GM18526 (cell line): ENCODE results near the gene SP140.

Experiments used
- POLR2A ChIP-seq: IDR thresholded peaks from 3 replicates; pipeline ENCODE4 v1.6.1; 2011; ENCODE audit not compliant: insufficient read length; ENCODE audit errors: extremely low read depth

SP140 gene

GRCh38 chr2:230225486-230225885 is at the start of gene SP140:
TSS of gene SP140 (plus strand) at chr2:230225736. CDS start at chr2:230225845, 109 bp downstream.
- TF ChIP-seq POLR2A: peak; percentile 74

GRCh38 chr2:230176996-230177395 is 48.5 kb upstream of the SP140 start:
- no peak for TF ChIP-seq POLR2A

DNA sequence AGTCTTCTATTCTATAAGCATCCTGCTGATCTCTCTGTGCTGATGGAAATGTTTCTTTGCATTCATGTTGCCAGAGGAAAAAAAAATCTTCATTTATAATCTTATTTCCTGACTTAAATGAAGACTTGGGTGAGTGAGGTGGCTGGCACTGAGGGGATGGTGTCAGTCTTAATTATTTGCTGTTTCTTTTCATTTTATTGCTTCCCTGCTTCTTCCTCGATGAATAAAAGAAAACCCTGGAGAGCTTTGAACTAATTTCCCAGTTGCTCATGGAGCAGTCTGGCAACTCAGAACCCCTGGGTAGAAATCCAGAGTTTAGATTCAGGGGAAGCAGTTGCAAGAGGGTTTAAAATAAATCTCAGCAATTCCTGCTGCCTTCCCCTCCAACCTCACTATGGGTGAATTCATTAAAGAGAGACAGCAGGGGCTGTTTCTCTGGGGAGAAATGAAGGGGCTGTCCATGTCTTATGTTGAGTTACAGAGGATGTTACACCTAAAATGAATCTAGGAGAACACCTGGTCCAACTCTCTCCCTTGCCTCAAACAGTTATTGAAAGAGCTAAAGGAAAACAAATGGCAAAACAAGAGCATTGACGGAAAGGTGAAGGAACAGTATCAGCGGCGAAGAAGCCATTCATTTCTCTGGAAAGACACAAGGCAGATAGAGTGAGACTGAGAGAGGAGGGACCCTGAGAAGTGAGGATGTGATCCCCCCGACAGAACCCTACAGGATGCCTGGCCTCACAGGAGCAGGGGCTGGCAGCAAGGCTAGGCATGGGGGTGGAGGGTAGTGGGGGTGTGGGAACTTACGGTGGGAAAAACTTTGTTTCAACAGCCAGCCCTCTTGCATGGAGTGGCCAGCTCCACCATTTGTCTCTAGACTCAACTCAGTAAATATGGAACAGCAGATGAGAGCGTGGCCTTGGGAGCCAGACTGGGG is 46.7 kb upstream of the SP140 start:
- TF ChIP-seq POLR2A: no peak

DNA sequence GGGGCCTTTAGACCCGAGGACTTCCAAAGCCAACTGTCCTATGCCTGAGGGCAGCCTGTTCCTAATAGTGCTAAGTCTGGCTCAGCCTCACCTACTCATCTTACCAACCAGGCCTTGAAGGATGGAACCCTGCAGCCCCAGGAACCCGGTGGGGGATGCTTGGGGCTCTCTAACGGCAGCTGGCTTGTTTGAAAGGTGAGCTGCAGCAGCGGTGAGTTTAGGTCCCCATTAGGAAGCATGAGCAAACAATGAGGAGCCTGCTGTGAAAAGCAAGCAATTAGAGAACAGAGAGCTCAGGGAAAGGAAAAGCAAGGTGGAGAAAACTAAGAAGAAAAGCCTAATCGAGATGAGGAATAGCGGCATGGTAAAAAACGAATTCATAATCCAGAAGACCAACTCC is 45.6 kb upstream of the SP140 start:
- TF ChIP-seq POLR2A: no peak

- no peak for TF ChIP-seq POLR2A
Observed at GRCh38 chr2:230181195-230181594, 44.3 kb upstream of the SP140 start.

- TF ChIP-seq POLR2A: no peak
Observed at GRCh38 chr2:230184727-230185578, 40.6 kb upstream of the SP140 start.

DNA sequence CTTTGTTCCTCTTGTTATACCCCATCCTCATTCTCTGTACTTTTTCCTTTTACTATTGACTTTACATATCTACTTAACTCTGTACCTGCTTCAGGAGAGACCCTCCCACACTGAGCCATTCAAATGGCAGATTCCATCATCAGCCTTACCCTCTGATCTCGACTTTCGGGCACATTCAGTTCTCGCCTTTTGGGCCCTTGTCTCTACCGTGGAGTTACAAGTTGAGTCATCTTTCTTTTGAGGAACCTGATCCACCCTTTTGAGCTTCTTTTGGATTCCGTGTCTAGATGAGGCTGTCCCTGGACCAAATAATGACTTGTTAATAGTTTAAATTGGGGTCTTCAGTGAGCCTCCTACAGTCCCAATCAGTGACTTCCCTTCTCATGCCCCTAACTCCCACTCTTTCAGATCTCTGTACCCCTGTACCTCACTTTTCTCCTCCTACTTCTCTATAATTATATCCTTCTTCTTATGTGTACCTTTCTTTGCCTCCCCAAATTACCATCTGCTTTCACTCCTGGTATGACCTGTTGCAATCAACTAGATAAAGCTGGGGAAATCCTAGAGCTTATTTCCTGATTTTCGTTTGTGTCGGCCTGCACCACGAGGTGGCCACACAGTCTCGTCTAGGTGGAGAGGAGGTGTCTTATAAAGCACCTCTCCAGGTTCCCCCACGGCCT is 23.0 kb upstream of the SP140 start:
- no peak for TF ChIP-seq POLR2A

GRCh38 chr2:230203110-230203676 is 22.3 kb upstream of the SP140 start:
- no peak for TF ChIP-seq POLR2A

GRCh38 chr2:230205034-230205433 is 20.5 kb upstream of the SP140 start:
- no peak for TF ChIP-seq POLR2A

GRCh38 chr2:230205721-230206120 is 19.8 kb upstream of the SP140 start:
- no peak for TF ChIP-seq POLR2A

- no peak for TF ChIP-seq POLR2A
Observed at GRCh38 chr2:230208576-230208975, 17.0 kb upstream of the SP140 start.

DNA sequence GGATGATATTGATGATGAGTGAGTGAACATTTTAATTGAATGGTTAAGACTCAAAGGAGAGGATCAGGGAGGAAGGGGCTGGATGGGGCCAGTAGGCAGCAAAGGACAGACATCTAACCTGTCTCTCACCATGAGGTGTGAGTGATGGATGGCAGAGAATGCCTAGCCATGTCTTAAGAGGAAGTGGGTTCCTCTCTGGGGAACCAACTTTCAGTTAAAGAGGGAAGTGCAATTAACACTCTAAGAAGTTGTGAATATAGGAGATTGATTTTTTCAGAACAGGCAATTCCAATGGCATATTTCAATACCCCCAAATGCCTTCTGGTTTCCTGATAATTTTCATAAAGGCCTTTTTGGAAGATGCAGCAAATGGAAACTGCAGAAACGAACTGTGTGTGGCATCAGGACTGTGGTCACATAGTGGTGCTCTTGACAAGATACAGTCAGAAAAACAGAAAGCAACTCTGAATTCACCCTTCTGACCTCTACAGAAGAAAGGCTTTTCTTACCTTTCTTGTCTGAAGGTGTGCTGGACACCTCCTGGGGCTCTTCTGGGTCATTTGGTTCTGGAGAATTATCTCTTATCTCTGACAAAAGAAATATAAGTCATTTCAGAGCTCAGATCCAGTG is 16.0 kb upstream of the SP140 start:
- no peak for TF ChIP-seq POLR2A

- no peak for TF ChIP-seq POLR2A
Observed at GRCh38 chr2:230216489-230216888, 9.0 kb upstream of the SP140 start.

- no peak for TF ChIP-seq POLR2A
Observed at GRCh38 chr2:230217424-230217823, 8.1 kb upstream of the SP140 start.

DNA sequence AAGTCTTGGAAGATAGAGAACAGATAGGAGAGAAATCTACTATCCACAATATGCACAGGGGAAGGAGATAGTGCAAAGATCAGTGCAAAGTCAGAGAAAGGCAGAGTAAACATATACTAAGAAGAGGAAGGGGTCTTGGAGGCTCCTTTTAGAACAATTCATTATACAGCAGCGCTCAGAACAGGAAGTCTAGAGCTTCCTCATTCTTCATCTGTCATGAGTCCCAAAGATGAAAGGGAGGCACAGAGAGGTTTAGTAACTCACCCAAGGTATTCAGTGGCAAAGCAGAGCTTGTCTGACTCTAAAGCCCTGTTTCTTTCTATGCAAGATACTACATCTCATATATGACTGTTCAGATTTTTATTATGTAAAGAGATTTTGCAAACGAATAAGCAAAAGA is 7.1 kb upstream of the SP140 start:
- no peak for TF ChIP-seq POLR2A
